Panc1 (cell line): Measurements from ENCODE around the gene PPM1M.

Experiments used
- CTCF ChIP-seq: fragments of 450-650 bp; IDR thresholded peaks from 2 replicates; pipeline ENCODE4 v1.5.1; 2017; ENCODE audit warnings: mild to moderate bottlenecking
- SIN3A ChIP-seq: IDR thresholded peaks from 2 replicates; pipeline ENCODE4 v1.6.1; 2012; ENCODE audit warnings: low read depth, mild to moderate bottlenecking, low read length, moderate library complexity, borderline replicate concordance; ENCODE audit not compliant: insufficient read depth
- TCF7L2 ChIP-seq: IDR thresholded peaks from 2 replicates; pipeline ENCODE4 v1.6.1; 2011; ENCODE audit warnings: mild to moderate bottlenecking, low read depth, low read length, inconsistent platforms
- TF ChIP-seq, protein P1 (sequence below), 2 experiments: IDR thresholded peaks; 2 replicates each; pipeline ENCODE4 v1.6.1; 2011 to 2012; ENCODE audit warnings: low read depth in 2 of 2, control low read depth in 1 of 2, low read length in 1 of 2, mild to moderate bottlenecking in 1 of 2, moderate library complexity in 1 of 2; ENCODE audit not compliant: insufficient read depth in 1 of 2

GRCh38 chr3:52213005-52213404, 32.6 kb upstream of the PPM1M start:
- no peak for TF ChIP-seq CTCF
- no peak for TF ChIP-seq SIN3A
- TF ChIP-seq, protein P1, sequence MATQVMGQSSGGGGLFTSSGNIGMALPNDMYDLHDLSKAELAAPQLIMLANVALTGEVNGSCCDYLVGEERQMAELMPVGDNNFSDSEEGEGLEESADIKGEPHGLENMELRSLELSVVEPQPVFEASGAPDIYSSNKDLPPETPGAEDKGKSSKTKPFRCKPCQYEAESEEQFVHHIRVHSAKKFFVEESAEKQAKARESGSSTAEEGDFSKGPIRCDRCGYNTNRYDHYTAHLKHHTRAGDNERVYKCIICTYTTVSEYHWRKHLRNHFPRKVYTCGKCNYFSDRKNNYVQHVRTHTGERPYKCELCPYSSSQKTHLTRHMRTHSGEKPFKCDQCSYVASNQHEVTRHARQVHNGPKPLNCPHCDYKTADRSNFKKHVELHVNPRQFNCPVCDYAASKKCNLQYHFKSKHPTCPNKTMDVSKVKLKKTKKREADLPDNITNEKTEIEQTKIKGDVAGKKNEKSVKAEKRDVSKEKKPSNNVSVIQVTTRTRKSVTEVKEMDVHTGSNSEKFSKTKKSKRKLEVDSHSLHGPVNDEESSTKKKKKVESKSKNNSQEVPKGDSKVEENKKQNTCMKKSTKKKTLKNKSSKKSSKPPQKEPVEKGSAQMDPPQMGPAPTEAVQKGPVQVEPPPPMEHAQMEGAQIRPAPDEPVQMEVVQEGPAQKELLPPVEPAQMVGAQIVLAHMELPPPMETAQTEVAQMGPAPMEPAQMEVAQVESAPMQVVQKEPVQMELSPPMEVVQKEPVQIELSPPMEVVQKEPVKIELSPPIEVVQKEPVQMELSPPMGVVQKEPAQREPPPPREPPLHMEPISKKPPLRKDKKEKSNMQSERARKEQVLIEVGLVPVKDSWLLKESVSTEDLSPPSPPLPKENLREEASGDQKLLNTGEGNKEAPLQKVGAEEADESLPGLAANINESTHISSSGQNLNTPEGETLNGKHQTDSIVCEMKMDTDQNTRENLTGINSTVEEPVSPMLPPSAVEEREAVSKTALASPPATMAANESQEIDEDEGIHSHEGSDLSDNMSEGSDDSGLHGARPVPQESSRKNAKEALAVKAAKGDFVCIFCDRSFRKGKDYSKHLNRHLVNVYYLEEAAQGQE (IDR thresholded peaks at IDR 0.05; ENCODE audit: insufficient read depth in 1 of 2, low read depth in 2 of 2, low read length in 1 of 2): no peak
- TF ChIP-seq TCF7L2: no peak
